Measurements from ENCODE around the gene ETFDH. TPM values are rescaled to one million over a fixed set of nuclear protein-coding genes. Genes with fewer than 3 reads are reported as not detected.

Gene ETFDH
- total and polyA plus RNA-seq, 9 of the 15 experiments (the other 6 are each of a cell fraction or from before 2014, with no cell fraction given): 14.6 to 33.6 (median 25.9) TPM

GRCh38 chr4:158644356-158644755 is 27.7 kb upstream of the ETFDH start:
- POLR2A ChIA-PET: interaction anchor here (0.7 to 2.0 kb wide), 2 partner anchors 9 to 13 kb away, joined by 5 to 7 read pairs; no protein-coding TSS in a partner anchor
- no peaks in the 10 kb centered on the region for H3K36me3 ChIP-seq (ENCODE audit: control insufficient read depth, insufficient read depth, low read length)
- no peaks in the 10 kb centered on the region for H3K79me2 ChIP-seq (ENCODE audit: control insufficient read depth, insufficient read depth, low read length)
- H3K4me2 ChIP-seq (ENCODE audit: insufficient read depth, low read length): no peak overlapping the region
- intact Hi-C loops (cut with micrococcal nuclease) (no loop called here), in situ Hi-C loops (cut with MboI) (no loop called here)
- H3K9ac ChIP-seq (ENCODE audit: insufficient read depth in 1 of 2, low read depth in 2 of 2, low read length in 2 of 2): no peak overlapping the region
- DNase-seq (ENCODE audit: extremely low read depth in 1 of 4, low spot score in 3 of 4) (no peak), ATAC-seq (no peak), FAIRE-seq (no peak)
- no peaks in the 10 kb centered on the region for H3K4me1 ChIP-seq (replicated peaks in 1 of 2; ENCODE audit: control insufficient read depth in 2 of 2, insufficient read depth in 2 of 2, low read length in 2 of 2)
- H3K27me3 ChIP-seq (ENCODE audit: control insufficient read depth in 2 of 2, insufficient read depth in 2 of 2, low read length in 2 of 2): no peaks in the 10 kb centered on the region; a peak in 1 of 5 replicates
- WGBS (ENCODE audit: insufficient coverage, low coverage, missing lambda C conversion rate): 34% methylated on average over 5 of the region's 5 CpGs
- H2AFZ ChIP-seq (ENCODE audit: low read depth, low read length): no peak overlapping the region
- H4K20me1 ChIP-seq (replicated peaks; ENCODE audit: control insufficient read depth, insufficient read depth, low read length): no peaks in the 10 kb centered on the region
- H3K9me1 ChIP-seq (ENCODE audit: control insufficient read depth, insufficient read depth, low read length): no peaks in the 10 kb centered on the region
- H3K4me3 ChIP-seq: no peak overlapping the region
- no peaks in the 10 kb centered on the region for H3K9me3 ChIP-seq (replicated peaks; ENCODE audit: control insufficient read depth, insufficient read depth, low read depth, low read length)
- CTCF ChIA-PET (ENCODE audit: low intra/inter-chr PET ratio): interaction anchor here (0.6 kb wide), 1 partner anchor 376 kb away, joined by 3 read pairs; no protein-coding TSS in a partner anchor
- BruUV-seq (replicated peaks): no TSS peak
- TF ChIP-seq SIX5 (IDR thresholded peaks at IDR 0.05; ENCODE audit: borderline replicate concordance in 1 of 2, insufficient read depth in 1 of 2, low read depth in 1 of 2, low read length in 2 of 2) (no peak), CBX3 (IDR thresholded peaks at IDR 0.05; ENCODE audit: borderline replicate concordance in 1 of 2, low read length in 2 of 2) (no peak), MAFK (IDR thresholded peaks at IDR 0.05; ENCODE audit: low read length) (no peak), NFIC (IDR thresholded peaks at IDR 0.05) (no peak), SNAPC5 (CRISPR knock-in tag; IDR thresholded peaks at IDR 0.05) (no peak), ZNF57 (CRISPR knock-in tag; IDR thresholded peaks at IDR 0.05) (no peak), CTBP1 (IDR thresholded peaks at IDR 0.05; ENCODE audit: borderline replicate concordance) (no peak), FOXK1 (CRISPR knock-in tag; IDR thresholded peaks at IDR 0.05; ENCODE audit: borderline replicate concordance) (no peak), ZNF146 (CRISPR knock-in tag; IDR thresholded peaks at IDR 0.05; ENCODE audit: unreplicated experiment) (no peak)
- no peak overlapping the region for H3K27ac ChIP-seq (ENCODE audit: extremely low read depth, low read depth, low read length)

Measured in K562 (cell line).